PFSK-1 (cell line): ENCODE measurements around the gene ENDOD1.

Experiments used
- FOXP2 ChIP-seq: optimal IDR thresholded peaks from 2 replicates; pipeline ENCODE3; 2011; ENCODE audit warnings: borderline replicate concordance, control low read depth, inconsistent platforms; ENCODE audit not compliant: insufficient read depth; ENCODE audit errors: extremely low read length, extremely low read depth
- POLR2AphosphoS5 ChIP-seq: IDR thresholded peaks from 2 replicates; pipeline ENCODE4 v1.6.1; 2012; ENCODE audit warnings: low read depth, mild to moderate bottlenecking, control low read depth, low read length, moderate library complexity
- REST ChIP-seq, 2 experiments: IDR thresholded peaks; 2 replicates each; pipeline versions ENCODE4 v1.6.1 to v1.8.0; 2011 to 2012; ENCODE audit warnings: low read depth in 2 of 2, low read length in 2 of 2, control low read depth in 1 of 2, inconsistent platforms in 1 of 2, mild to moderate bottlenecking in 1 of 2, moderate library complexity in 1 of 2; ENCODE audit not compliant: insufficient read depth in 1 of 2
- SIN3A ChIP-seq: IDR thresholded peaks from 2 replicates; pipeline ENCODE4 v1.6.1; 2012; ENCODE audit warnings: mild to moderate bottlenecking, low read length, moderate library complexity, borderline replicate concordance; ENCODE audit not compliant: insufficient read depth
- TAF1 ChIP-seq: IDR thresholded peaks from 2 replicates; pipeline ENCODE4 v1.6.1; 2012; ENCODE audit warnings: low read length, control low read depth, borderline replicate concordance; ENCODE audit not compliant: insufficient read depth

- TF ChIP-seq POLR2AphosphoS5 (no peak), TAF1 (no peak), REST (IDR thresholded peaks at IDR 0.05; ENCODE audit: insufficient read depth in 1 of 2, low read depth in 2 of 2, low read length in 2 of 2) (no peak), FOXP2 (no peak), SIN3A (no peak)
Measured at GRCh38 chr11:95155385-95155784, 65.7 kb downstream of the ENDOD1 start.
